B cell (primary cell): ENCODE results near the gene PTH1R.

Experiments used
- EZH2 ChIP-seq: IDR thresholded peaks from 2 replicates; pipeline ENCODE4 v1.6.1; 2012; ENCODE audit warnings: borderline replicate concordance, low read depth, mild to moderate bottlenecking, moderate library complexity, low read length; ENCODE audit not compliant: insufficient read depth, poor library complexity, severe bottlenecking
- TF ChIP-seq, protein P1 (sequence below): fragments of 200-600 bp; IDR thresholded peaks from one replicate; pipeline ENCODE4 v1.8.0; 2022; ENCODE audit warnings: antibody characterized with exemption, mild to moderate bottlenecking

- TF ChIP-seq, protein P1, sequence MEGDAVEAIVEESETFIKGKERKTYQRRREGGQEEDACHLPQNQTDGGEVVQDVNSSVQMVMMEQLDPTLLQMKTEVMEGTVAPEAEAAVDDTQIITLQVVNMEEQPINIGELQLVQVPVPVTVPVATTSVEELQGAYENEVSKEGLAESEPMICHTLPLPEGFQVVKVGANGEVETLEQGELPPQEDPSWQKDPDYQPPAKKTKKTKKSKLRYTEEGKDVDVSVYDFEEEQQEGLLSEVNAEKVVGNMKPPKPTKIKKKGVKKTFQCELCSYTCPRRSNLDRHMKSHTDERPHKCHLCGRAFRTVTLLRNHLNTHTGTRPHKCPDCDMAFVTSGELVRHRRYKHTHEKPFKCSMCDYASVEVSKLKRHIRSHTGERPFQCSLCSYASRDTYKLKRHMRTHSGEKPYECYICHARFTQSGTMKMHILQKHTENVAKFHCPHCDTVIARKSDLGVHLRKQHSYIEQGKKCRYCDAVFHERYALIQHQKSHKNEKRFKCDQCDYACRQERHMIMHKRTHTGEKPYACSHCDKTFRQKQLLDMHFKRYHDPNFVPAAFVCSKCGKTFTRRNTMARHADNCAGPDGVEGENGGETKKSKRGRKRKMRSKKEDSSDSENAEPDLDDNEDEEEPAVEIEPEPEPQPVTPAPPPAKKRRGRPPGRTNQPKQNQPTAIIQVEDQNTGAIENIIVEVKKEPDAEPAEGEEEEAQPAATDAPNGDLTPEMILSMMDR, result no peak
- TF ChIP-seq EZH2, result no peak
Measured at GRCh38 chr3:46904303-46905212, 27.0 kb downstream of the PTH1R start.
